GM23338 (cell line): ENCODE data around the gene MAPK1. TPM values are rescaled to one million over a fixed set of nuclear protein-coding genes. Genes with fewer than 3 reads are reported as not detected.

ENCODE experiments used
- ATAC-seq: fragments of 200-7000 bp; cut with Tn5 transposase; 3 replicates; pipeline ENCODE4 v1.9.1; 2020
- DNase-seq: peaks from one replicate; pipeline ENCODE4 v3.0.0-alpha.2; 2015; ENCODE audit warnings: low spot score
- H2AFZ ChIP-seq: fragments of 200-600 bp; sonication (generic); 2 replicates; pipeline ENCODE4 v1.8.0; 2016; ENCODE audit warnings: antibody characterized with exemption, mild to moderate bottlenecking, moderate library complexity
- H3F3A ChIP-seq: fragments of 200-600 bp; sonication (generic); replicated peaks from 2 replicates; pipeline ENCODE4 v1.8.0; 2017; ENCODE audit warnings: antibody characterized with exemption, mixed run types, low read depth
- H3K27ac ChIP-seq: fragments of 200-600 bp; sonication (generic); 2 replicates; pipeline ENCODE4 v1.6.1; 2016; ENCODE audit warnings: low read depth
- H3K27me3 ChIP-seq: fragments of 200-600 bp; sonication (generic); 2 replicates; pipeline ENCODE4 v1.8.0; 2016; ENCODE audit warnings: mild to moderate bottlenecking, mixed run types, moderate library complexity; ENCODE audit not compliant: insufficient read depth
- H3K36me3 ChIP-seq: fragments of 200-600 bp; sonication (generic); 2 replicates; pipeline ENCODE4 v1.8.0; 2016; ENCODE audit warnings: mild to moderate bottlenecking; ENCODE audit not compliant: insufficient read depth
- H3K4me1 ChIP-seq: fragments of 200-600 bp; sonication (generic); 2 replicates; pipeline ENCODE4 v1.8.0; 2016; ENCODE audit warnings: mild to moderate bottlenecking, moderate library complexity; ENCODE audit not compliant: insufficient read depth
- H3K4me2 ChIP-seq: fragments of 200-600 bp; sonication (generic); 2 replicates; pipeline ENCODE4 v1.7.1; 2017; ENCODE audit warnings: mixed run types
- H3K4me3 ChIP-seq: fragments of 200-600 bp; sonication (generic); 2 replicates; pipeline ENCODE4 v1.6.1; 2016; ENCODE audit warnings: mixed run types
- H3K79me2 ChIP-seq: fragments of 200-600 bp; sonication (generic); replicated peaks from 2 replicates; pipeline ENCODE4 v1.8.0; 2017; ENCODE audit warnings: mild to moderate bottlenecking; ENCODE audit not compliant: insufficient read depth
- H3K9me2 ChIP-seq: fragments of 200-600 bp; sonication (generic); 2 replicates; pipeline ENCODE4 v1.8.0; 2017; ENCODE audit not compliant: insufficient read depth
- H4K20me1 ChIP-seq: fragments of 200-600 bp; sonication (generic); replicated peaks from 2 replicates; pipeline ENCODE4 v1.8.0; 2017; ENCODE audit warnings: mild to moderate bottlenecking; ENCODE audit not compliant: insufficient read depth
- H3K27ac Mint-ChIP-seq: 2 replicates; pipeline ENCODE4 v1.8.0; 2020; ENCODE audit warnings: inconsistent platforms, mild to moderate bottlenecking, moderate library complexity, mixed read lengths
- H3K27me3 Mint-ChIP-seq: 3 replicates; pipeline ENCODE4 v1.8.0; 2022; ENCODE audit warnings: low read depth, mild to moderate bottlenecking, moderate library complexity, mixed read lengths, inconsistent platforms; ENCODE audit not compliant: insufficient read depth, poor library complexity
- H3K36me3 Mint-ChIP-seq: 3 replicates; pipeline ENCODE4 v1.8.0; 2021; ENCODE audit warnings: low read depth, mild to moderate bottlenecking, inconsistent platforms, moderate library complexity, mixed read lengths
- H3K4me1 Mint-ChIP-seq: 3 replicates; pipeline ENCODE4 v1.8.0; 2020; ENCODE audit warnings: mild to moderate bottlenecking, inconsistent platforms, mixed read lengths
- H3K4me3 Mint-ChIP-seq: 3 replicates; pipeline ENCODE4 v1.8.0; 2021; ENCODE audit warnings: moderate library complexity, mild to moderate bottlenecking, inconsistent platforms, mixed read lengths
- H3K9me3 Mint-ChIP-seq: 3 replicates; pipeline ENCODE4 v1.8.0; 2020; ENCODE audit warnings: moderate library complexity, mild to moderate bottlenecking, inconsistent platforms, mixed read lengths
- CREB1 ChIP-seq: fragments of 250-450 bp; sonication (Bioruptor Pico); IDR thresholded peaks from 2 replicates; pipeline ENCODE4 v1.5.0; 2020; ENCODE audit warnings: low read depth, mild to moderate bottlenecking, moderate library complexity
- CTCF ChIP-seq, 2 experiments: fragments of 200-600 bp in 1 of 2; sonication (generic) in 1 of 2; conservative IDR thresholded peaks; 2 replicates each; pipeline versions ENCODE4 v1.5.1 to v1.6.1; 2016 to 2017; ENCODE audit warnings: antibody characterized with exemption in 2 of 2, low read depth in 2 of 2, mild to moderate bottlenecking in 2 of 2, moderate library complexity in 1 of 2
- ETS1 ChIP-seq: IDR thresholded peaks from 2 replicates; pipeline ENCODE4 v1.6.1; 2016; ENCODE audit warnings: antibody characterized with exemption
- EZH2 ChIP-seq: fragments of 200-600 bp; sonication (generic); IDR thresholded peaks from one replicate; pipeline ENCODE4 v1.8.0; 2017; ENCODE audit warnings: antibody characterized with exemption, mild to moderate bottlenecking, low read depth; ENCODE audit not compliant: unreplicated experiment
- EZH2phosphoT487 ChIP-seq: fragments of 200-600 bp; sonication (generic); IDR thresholded peaks from one replicate; pipeline ENCODE4 v1.8.1; 2018; ENCODE audit warnings: antibody characterized with exemption; ENCODE audit not compliant: unreplicated experiment
- JUNB ChIP-seq: IDR thresholded peaks from one replicate; pipeline ENCODE4 v1.6.1; 2016; ENCODE audit warnings: antibody characterized with exemption; ENCODE audit not compliant: unreplicated experiment
- NANOG ChIP-seq: IDR thresholded peaks from 2 replicates; pipeline ENCODE4 v1.6.1; 2016; ENCODE audit warnings: antibody characterized with exemption, borderline replicate concordance
- POLR2AphosphoS5 ChIP-seq: IDR thresholded peaks from 2 replicates; pipeline ENCODE4 v1.6.1; 2016; ENCODE audit warnings: antibody characterized with exemption, low read depth
- REST ChIP-seq: IDR thresholded peaks from one replicate; pipeline ENCODE4 v1.6.1; 2018; ENCODE audit warnings: antibody characterized with exemption; ENCODE audit not compliant: unreplicated experiment
- STAT1 ChIP-seq: IDR thresholded peaks from one replicate; pipeline ENCODE4 v1.6.1; 2016; ENCODE audit warnings: antibody characterized with exemption; ENCODE audit not compliant: unreplicated experiment
- ZNF114 ChIP-seq: fragments of 250-450 bp; sonication (Bioruptor Pico); IDR thresholded peaks from 2 replicates; pipeline ENCODE4 v1.5.0; 2020; ENCODE audit warnings: mild to moderate bottlenecking, moderate library complexity
- ZNF462 ChIP-seq: fragments of 250-450 bp; sonication (Bioruptor Pico); IDR thresholded peaks from 2 replicates; pipeline ENCODE4 v1.5.0; 2020; ENCODE audit warnings: mild to moderate bottlenecking, moderate library complexity
- polyA plus RNA-seq: library from polyadenylated mRNA; unstranded; fragments of >200 nt; fragmentation: Nextera tagmentation; extraction: Ambion mirVana; gene quantifications from 2 replicates; pipeline ENCODE4 v1.2.1, GENCODE V29; 2016
- total RNA-seq: library from RNA; depleted of rRNA; stranded (reverse); fragments of >200 nt; shearing (Covaris generic); gene quantifications from 2 replicates; pipeline ENCODE4 v1.2.3, GENCODE V29; 2014

MAPK1 gene
- total and polyA plus RNA-seq, 2 experiments from 2014 or later, result 17.4 to 77.5 TPM

GRCh38 chr22:21811982-21812381 is 55.5 kb downstream of the MAPK1 start:
- Mint-ChIP-seq H3K4me3 (no peak overlapping the region), H3K27ac (no peak overlapping the region), H3K36me3 (peaks cover 17% of the 10 kb centered on the region), H3K4me1 (peaks cover 5% of the 10 kb centered on the region), H3K9me3 (peaks cover 3% of the 10 kb centered on the region; the same call in 1 of the 3 replicates), H3K27me3 (peaks cover 11% of the 10 kb centered on the region)
- Histone ChIP-seq H3K4me2 (no peak overlapping the region), H3K27me3 (no peaks in the 10 kb centered on the region), H3K9me2 (no peaks in the 10 kb centered on the region), H2AFZ (no peak overlapping the region), H3K36me3 (no peaks in the 10 kb centered on the region), H3F3A (0 out of 2 replicates have a peak, but pooled peaks cover 2% of the 10 kb centered on the region), H4K20me1 (peaks cover 59% of the 10 kb centered on the region), H3K4me1 (no peaks in the 10 kb centered on the region), H3K4me3 (no peak overlapping the region), H3K27ac (no peak overlapping the region), H3K79me2 (peaks cover 97% of the 10 kb centered on the region)
- TF ChIP-seq EZH2, result no peak
- TF ChIP-seq JUNB, result no peak
- TF ChIP-seq CREB1, result no peak
- no peak for TF ChIP-seq CTCF (conservative IDR thresholded peaks at IDR 0.05; ENCODE audit: low read depth in 2 of 2)
- no peak for TF ChIP-seq EZH2phosphoT487
- TF ChIP-seq REST, result no peak
- no peak for TF ChIP-seq STAT1
- no peak for TF ChIP-seq POLR2AphosphoS5
- TF ChIP-seq ZNF462, result no peak
- TF ChIP-seq NANOG, result no peak
- no peak for TF ChIP-seq ZNF114 (CRISPR knock-in tag)
- no peak for TF ChIP-seq ETS1
- no peak for DNase-seq
- no peak for ATAC-seq
